ENCODE results near the gene APBA2. TPM values are rescaled to one million over a fixed set of nuclear protein-coding genes. Genes with fewer than 3 reads are reported as not detected.

APBA2 gene
- total and polyA plus RNA-seq, 11 donors, result 0.16 to 1.3 (median 0.40) TPM; not detected in 2

GRCh38 chr15:29057856-29058255 lies 172.1 kb downstream of the APBA2 start:
- H3K4me1 ChIP-seq, result no peaks in the 10 kb centered on the region
- no peak for ATAC-seq
- peaks cover 0 to 6% (median 0%) of the 10 kb centered on the region in 9 donors for H3K27me3 ChIP-seq
- no peak for DNase-seq
- H3K27ac ChIP-seq, result no peak overlapping the region
- no peak for TF ChIP-seq POLR2A (IDR thresholded peaks at IDR 0.05)
- TF ChIP-seq, protein P1, sequence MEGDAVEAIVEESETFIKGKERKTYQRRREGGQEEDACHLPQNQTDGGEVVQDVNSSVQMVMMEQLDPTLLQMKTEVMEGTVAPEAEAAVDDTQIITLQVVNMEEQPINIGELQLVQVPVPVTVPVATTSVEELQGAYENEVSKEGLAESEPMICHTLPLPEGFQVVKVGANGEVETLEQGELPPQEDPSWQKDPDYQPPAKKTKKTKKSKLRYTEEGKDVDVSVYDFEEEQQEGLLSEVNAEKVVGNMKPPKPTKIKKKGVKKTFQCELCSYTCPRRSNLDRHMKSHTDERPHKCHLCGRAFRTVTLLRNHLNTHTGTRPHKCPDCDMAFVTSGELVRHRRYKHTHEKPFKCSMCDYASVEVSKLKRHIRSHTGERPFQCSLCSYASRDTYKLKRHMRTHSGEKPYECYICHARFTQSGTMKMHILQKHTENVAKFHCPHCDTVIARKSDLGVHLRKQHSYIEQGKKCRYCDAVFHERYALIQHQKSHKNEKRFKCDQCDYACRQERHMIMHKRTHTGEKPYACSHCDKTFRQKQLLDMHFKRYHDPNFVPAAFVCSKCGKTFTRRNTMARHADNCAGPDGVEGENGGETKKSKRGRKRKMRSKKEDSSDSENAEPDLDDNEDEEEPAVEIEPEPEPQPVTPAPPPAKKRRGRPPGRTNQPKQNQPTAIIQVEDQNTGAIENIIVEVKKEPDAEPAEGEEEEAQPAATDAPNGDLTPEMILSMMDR (IDR thresholded peaks at IDR 0.05), result no peak
- H3K9me3 ChIP-seq, result no peaks in the 10 kb centered on the region
- intact Hi-C loops (cut with DNase I), result no loop called here
- H3K4me3 ChIP-seq, result no peak overlapping the region
- 78 to 84% (median 81%) methylated on average over 8 of the region's 8 CpGs for WGBS, 4 donors
- no peaks in the 10 kb centered on the region for H3K36me3 ChIP-seq

DNA sequence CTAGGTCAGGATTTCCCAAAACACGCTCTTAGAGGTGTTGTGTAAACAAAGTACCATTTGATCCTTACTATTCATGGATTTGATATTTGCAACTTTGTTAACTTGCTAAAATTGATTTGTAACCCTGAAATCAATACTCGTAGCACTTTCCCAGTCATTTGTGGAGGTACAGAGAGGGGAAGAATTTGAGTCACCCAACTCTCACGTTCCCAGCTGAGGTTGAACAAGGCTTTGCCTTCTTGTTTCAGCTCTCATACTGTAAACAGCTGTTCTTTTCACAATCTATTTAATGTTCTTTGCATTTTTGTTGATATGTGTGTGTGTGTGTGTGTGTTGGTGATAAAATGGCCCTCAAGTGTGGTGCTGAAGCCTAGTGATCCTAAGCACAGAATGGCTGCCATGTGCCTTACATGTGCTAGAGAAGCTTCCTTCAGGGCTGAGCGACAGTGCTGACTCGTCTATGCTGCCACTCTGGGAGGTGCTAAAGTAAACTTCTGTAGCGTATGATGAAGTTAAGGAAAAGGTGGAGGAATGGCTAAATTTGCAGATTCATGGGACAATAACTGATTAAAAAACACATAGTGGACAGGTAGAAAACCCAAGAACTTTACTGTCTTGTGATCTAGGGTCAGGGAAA lies 173.2 kb downstream of the APBA2 start:
- Histone ChIP-seq H3K4me3 (no peak overlapping the region), H3K27ac (no peak overlapping the region), H3K4me1 (no peaks in the 10 kb centered on the region), H3K9me3 (no peaks in the 10 kb centered on the region), H3K27me3 (peaks cover 0 to 6% (median 0%) of the 10 kb centered on the region in 9 donors), H3K36me3 (no peaks in the 10 kb centered on the region)
- intact Hi-C loops (cut with DNase I), result no loop called here
- TF ChIP-seq POLR2A (IDR thresholded peaks at IDR 0.05), result no peak
- TF ChIP-seq, protein P1 (IDR thresholded peaks at IDR 0.05), result no peak
- ATAC-seq (no peak), DNase-seq (no peak)
- 85 to 92% (median 86%) methylated on average over 6 of the region's 6 CpGs for WGBS, 4 donors

DNA sequence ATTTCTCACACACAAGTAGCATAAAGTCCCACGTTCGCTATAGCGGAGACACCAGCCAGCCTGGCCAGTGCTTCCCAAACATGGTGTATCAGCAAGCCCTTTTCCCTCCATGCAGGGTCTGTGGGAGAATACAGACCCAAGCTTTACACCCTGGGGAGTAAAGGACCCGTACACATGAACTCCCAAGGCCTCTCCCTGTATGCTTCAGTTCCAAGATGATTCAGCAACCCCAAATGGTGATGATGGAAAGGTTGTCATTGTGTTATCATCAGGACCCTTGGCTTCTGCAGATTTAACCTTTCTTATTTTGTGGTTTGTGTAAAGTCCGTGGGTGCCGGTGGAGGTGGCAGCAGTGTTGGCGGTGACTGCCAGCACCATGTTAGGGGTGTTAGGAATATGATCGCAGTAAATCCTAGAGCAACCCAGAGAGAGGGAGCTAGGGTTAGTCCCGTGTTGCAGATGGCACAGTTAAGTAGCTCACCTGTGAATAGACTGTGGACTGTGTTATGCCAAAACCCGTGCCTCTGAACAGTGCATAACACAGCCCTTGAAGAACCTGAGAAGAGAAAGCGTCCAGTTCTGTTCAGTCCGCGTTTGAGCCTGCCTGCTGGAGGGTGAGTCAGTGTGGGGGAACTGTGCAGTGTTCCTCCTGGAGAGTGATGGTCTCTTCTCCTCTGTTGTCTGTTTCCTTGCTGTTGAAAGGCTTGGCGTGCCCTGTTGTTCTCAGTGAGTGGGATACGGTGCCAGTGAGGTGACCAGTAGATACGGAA lies 174.3 kb downstream of the APBA2 start:
- TF ChIP-seq, protein P1 (IDR thresholded peaks at IDR 0.05), result no peak
- no peak for TF ChIP-seq POLR2A (IDR thresholded peaks at IDR 0.05)
- Histone ChIP-seq H3K36me3 (no peaks in the 10 kb centered on the region), H3K27ac (no peak overlapping the region), H3K4me3 (no peak overlapping the region), H3K27me3 (peaks cover 0 to 6% (median 0%) of the 10 kb centered on the region in 9 donors), H3K9me3 (no peaks in the 10 kb centered on the region), H3K4me1 (no peaks in the 10 kb centered on the region)
- ATAC-seq (no peak), DNase-seq (no peak)
- 89 to 91% (median 90%) methylated on average over 16 of the region's 16 CpGs for WGBS, 4 donors
- intact Hi-C loops (cut with DNase I), result no loop called here

DNA sequence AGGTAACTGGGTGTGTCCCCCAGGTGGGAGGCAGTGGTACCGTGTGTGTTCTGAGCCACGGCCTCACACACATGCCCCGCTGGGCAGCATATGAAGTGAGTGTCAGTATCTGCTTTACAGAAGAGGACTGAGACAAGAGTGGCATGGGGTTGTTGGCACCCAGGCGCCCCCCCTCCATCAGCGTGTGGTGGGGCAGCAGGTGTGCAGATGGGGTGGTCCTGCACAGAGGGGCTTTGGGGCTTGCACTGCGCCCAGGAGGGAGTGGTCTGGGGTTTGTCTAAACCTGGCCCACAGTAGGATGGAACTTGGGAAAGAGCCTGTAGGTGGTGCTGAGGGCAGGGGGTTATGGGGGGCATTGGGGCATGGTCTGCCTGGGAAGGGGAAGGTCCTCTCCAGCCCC lies 176.0 kb downstream of the APBA2 start:
- ATAC-seq, result no peak
- no peak for DNase-seq
- no peak for TF ChIP-seq POLR2A (IDR thresholded peaks at IDR 0.05)
- intact Hi-C loops (cut with DNase I), result no loop called here
- Histone ChIP-seq H3K27me3 (peaks cover 0 to 6% (median 0%) of the 10 kb centered on the region in 9 donors), H3K36me3 (no peaks in the 10 kb centered on the region), H3K4me1 (no peaks in the 10 kb centered on the region), H3K4me3 (no peak overlapping the region), H3K27ac (no peak overlapping the region), H3K9me3 (no peaks in the 10 kb centered on the region)
- WGBS, 4 donors, result 83 to 94% (median 91%) methylated on average over 4 to 6 of the region's 6 CpGs

All from heart left ventricle (tissue), 16 donors.